PC-9 (cell line): ENCODE results near the gene SEMA7A. TPM values are rescaled to one million over a fixed set of nuclear protein-coding genes. Genes with fewer than 3 reads are reported as not detected.

Experiments
- BruUV-seq: library from RNA; stranded (reverse); fragments of 400-500 nt; replicated peaks from 2 replicates; lab custom pipeline; 2021; lab: Mats Ljungman, UMichigan
- CTCF ChIA-PET: fragments of 300-600 bp; sonication (Branson Sonifier 250); formaldehyde crosslinking; loops from one replicate; lab custom pipeline; 2022; ENCODE audit warnings: antibody characterized with exemption; lab: Charles Lee
- POLR2A ChIA-PET: fragments of 300-600 bp; sonication (Branson Sonifier 250); formaldehyde crosslinking; loops from one replicate; lab custom pipeline; 2022; ENCODE audit warnings: antibody characterized with exemption; ENCODE audit not compliant: unreplicated experiment; lab: Charles Lee
- DNase-seq, 2 experiments: peaks; one replicate each; pipeline versions ENCODE4 v3.0.0 to v3.0.0-alpha.2; 2015 to 2022; ENCODE audit warnings: mixed read lengths in 1 of 2
- H2AFZ ChIP-seq: fragments of 200-600 bp; sonication (generic); 2 replicates; pipeline ENCODE4 v1.8.1; 2017; ENCODE audit warnings: antibody characterized with exemption
- H3F3A ChIP-seq: fragments of 200-600 bp; sonication (generic); 2 replicates; pipeline ENCODE4 v1.8.1; 2017; ENCODE audit warnings: antibody characterized with exemption, mild to moderate bottlenecking, low read depth; ENCODE audit not compliant: insufficient read depth
- H3K27ac ChIP-seq: fragments of 200-600 bp; sonication (generic); 2 replicates; pipeline ENCODE4 v1.6.1; 2016; ENCODE audit warnings: mixed run types
- H3K27me3 ChIP-seq: fragments of 200-600 bp; sonication (generic); 2 replicates; pipeline ENCODE4 v1.6.1; 2016; ENCODE audit warnings: low read depth, mixed run types; ENCODE audit not compliant: insufficient read depth
- H3K36me3 ChIP-seq: fragments of 200-600 bp; sonication (generic); 2 replicates; pipeline ENCODE4 v1.6.1; 2016; ENCODE audit warnings: low read depth, mixed run types
- H3K4me1 ChIP-seq: fragments of 200-600 bp; sonication (generic); replicated peaks from 2 replicates; pipeline ENCODE4 v1.6.1; 2016; ENCODE audit warnings: mixed run types; ENCODE audit not compliant: insufficient read depth
- H3K4me2 ChIP-seq: fragments of 200-600 bp; sonication (generic); 2 replicates; pipeline ENCODE4 v1.6.1; 2017; ENCODE audit warnings: mixed run types
- H3K4me3 ChIP-seq: fragments of 200-600 bp; sonication (generic); 2 replicates; pipeline ENCODE4 v1.6.1; 2016; ENCODE audit warnings: mixed run types
- H3K79me2 ChIP-seq: fragments of 200-600 bp; sonication (generic); 2 replicates; pipeline ENCODE4 v1.6.1; 2017; ENCODE audit warnings: low read depth, mixed run types
- H3K9me2 ChIP-seq: fragments of 200-600 bp; sonication (generic); 2 replicates; pipeline ENCODE4 v1.8.1; 2017; ENCODE audit warnings: mild to moderate bottlenecking; ENCODE audit not compliant: insufficient read depth
- H3K9me3 ChIP-seq: fragments of 200-600 bp; sonication (generic); 2 replicates; pipeline ENCODE4 v1.8.1; 2016; ENCODE audit warnings: low read depth; ENCODE audit not compliant: insufficient read depth
- H4K20me1 ChIP-seq: fragments of 200-600 bp; sonication (generic); 2 replicates; pipeline ENCODE4 v1.8.1; 2017; ENCODE audit not compliant: insufficient read depth
- CTCF ChIP-seq: fragments of 200-600 bp; sonication (generic); conservative IDR thresholded peaks from 2 replicates; pipeline ENCODE4 v1.6.1; 2017; ENCODE audit warnings: mixed run types, antibody characterized with exemption, mild to moderate bottlenecking, moderate library complexity
- EZH2 ChIP-seq: fragments of 200-600 bp; sonication (generic); IDR thresholded peaks from 2 replicates; pipeline ENCODE4 v1.8.0; 2017; ENCODE audit warnings: antibody characterized with exemption, low read depth
- intact Hi-C: fragments of 100-400 bp; cut with micrococcal nuclease; formaldehyde crosslinking; loops from one replicate; pipeline ENCODE4 v1.10.0; 2022; ENCODE audit not compliant: unreplicated experiment
- total RNA-seq: library from RNA; stranded (reverse); gene quantifications from 2 replicates; pipeline ENCODE4 v1.2.3, GENCODE V29; 2021

SEMA7A gene
- total RNA-seq, 1 experiment from 2014 or later = 8.3 TPM

DNA sequence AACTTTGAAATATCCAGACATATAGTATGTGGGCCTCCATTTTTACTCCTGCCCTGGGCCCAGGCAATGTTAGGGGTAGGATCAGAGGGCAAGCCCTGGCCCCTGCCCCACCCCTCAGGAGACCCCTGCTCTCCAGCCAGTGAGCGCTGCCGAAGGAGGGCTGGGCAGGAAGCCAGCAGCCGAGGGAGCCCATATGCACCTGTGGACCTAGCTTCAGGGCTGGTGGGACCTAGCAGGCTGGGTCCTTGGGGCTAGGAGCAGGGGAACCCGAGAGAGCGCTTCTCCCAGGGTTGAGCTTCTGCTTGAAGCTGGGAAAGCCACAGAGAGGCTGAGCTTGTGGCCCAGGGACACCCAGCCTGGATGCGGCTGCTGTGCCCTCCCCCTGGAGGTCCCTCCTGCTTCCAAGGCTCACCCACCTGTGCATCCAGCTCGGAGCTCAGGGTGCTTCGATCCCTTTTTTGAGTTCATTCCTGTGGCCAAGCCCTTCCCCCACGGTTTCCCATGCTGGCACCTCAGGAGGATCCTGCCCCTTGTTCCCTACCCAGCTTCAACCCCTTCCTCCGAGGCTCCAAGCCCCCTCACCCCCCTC lies 45.3 kb downstream of the SEMA7A start:
- H3K4me2 ChIP-seq = peak overlapping the region; percentile 40
- no peak for TF ChIP-seq CTCF
- POLR2A ChIA-PET = interaction anchor here (0.6 to 1.1 kb wide), 3 partner anchors 8 to 12 kb away, joined by 3 to 10 read pairs (median 9); no protein-coding TSS in a partner anchor

DNA sequence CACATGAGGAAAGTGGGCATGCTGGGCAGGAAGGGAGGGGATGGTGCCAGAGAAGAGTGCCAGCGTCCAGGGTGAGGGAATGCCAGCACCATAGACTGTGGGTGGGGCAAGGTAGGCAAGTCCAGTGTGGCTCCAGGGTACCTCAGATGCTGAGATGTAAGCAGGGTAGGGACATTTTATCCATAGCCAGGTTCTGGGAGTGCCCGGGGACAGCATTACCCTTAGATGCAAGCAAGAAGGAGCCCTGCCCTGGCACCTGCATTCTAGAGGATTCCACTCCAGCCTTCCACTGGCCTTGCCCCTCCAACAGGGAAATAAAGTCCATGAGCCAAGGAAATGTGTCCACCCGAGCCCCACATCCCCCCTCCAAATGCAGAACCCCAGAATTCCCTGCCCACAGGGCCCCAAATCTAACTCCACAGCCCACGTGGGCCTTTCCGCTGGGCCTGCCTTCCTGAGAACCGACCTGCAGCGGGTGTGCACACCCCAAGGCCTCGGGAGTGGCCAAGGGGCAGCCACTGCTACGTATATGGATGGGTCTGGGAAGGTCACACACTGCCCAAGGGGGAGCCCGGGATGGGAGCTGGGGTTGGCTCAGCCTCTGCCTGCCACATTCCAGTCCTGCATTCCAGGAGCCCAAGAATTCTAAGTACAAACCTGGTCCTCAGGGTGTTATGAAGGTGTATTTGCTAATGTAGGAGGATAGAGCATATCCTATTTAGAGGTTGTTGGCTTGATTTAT lies 46.0 kb downstream of the SEMA7A start:
- peaks cover 75% of the 10 kb centered on the region for H3K4me1 ChIP-seq
- H3K27ac ChIP-seq = peak overlapping the region; percentile 50; the same call in 1 of the 2 replicates
- no peaks in the 10 kb centered on the region for H3K9me2 ChIP-seq
- H3F3A ChIP-seq = peaks cover 10% of the 10 kb centered on the region; the same call in 1 of the 2 replicates
- H3K79me2 ChIP-seq = no peaks in the 10 kb centered on the region
- no peak overlapping the region for H3K4me3 ChIP-seq
- ChIA-PET CTCF (interaction anchor here (0.6 kb wide), 1 partner anchor 49 kb away, joined by 20 read pairs; no protein-coding TSS in a partner anchor), POLR2A (interaction anchor here (0.6 to 1.1 kb wide), 3 partner anchors 9 to 18 kb away, joined by 3 to 10 read pairs (median 9); no protein-coding TSS in a partner anchor)
- H3K27me3 ChIP-seq = no peaks in the 10 kb centered on the region
- H4K20me1 ChIP-seq = no peaks in the 10 kb centered on the region
- intact Hi-C loops = loop anchor here (1.0 kb wide), 1 partner anchor 10 kb away; no protein-coding TSS in a partner anchor
- no peaks in the 10 kb centered on the region for H3K36me3 ChIP-seq
- no peaks in the 10 kb centered on the region for H3K9me3 ChIP-seq
- DNase-seq = peak; percentile 72 to 85
- peak overlapping the region; percentile 40 for H3K4me2 ChIP-seq
- H2AFZ ChIP-seq = no peak overlapping the region
- TSS peak; percentile 33 for BruUV-seq
- TF ChIP-seq EZH2 (no peak), CTCF (no peak)

More for the DNA sequence above, 45.3 kb downstream of the SEMA7A start:
- CTCF ChIA-PET = interaction anchor here (0.6 kb wide), 3 partner anchors 46 to 380 kb away, joined by 3 to 20 read pairs (median 8); no protein-coding TSS in a partner anchor
- H3K79me2 ChIP-seq = no peaks in the 10 kb centered on the region
- H3K9me3 ChIP-seq = no peaks in the 10 kb centered on the region
- no peaks in the 10 kb centered on the region for H4K20me1 ChIP-seq
- intact Hi-C loops = loop anchor here (1.0 kb wide), 1 partner anchor 9 kb away; no protein-coding TSS in a partner anchor
- H3F3A ChIP-seq = peaks cover 10% of the 10 kb centered on the region; the same call in 1 of the 2 replicates
- DNase-seq = no peak
- H3K27ac ChIP-seq = peak overlapping the region; percentile 50
- BruUV-seq = no TSS peak
- H3K4me3 ChIP-seq = no peak overlapping the region
- H2AFZ ChIP-seq = no peak overlapping the region
- peaks cover 69% of the 10 kb centered on the region for H3K4me1 ChIP-seq
- H3K36me3 ChIP-seq = no peaks in the 10 kb centered on the region
- no peaks in the 10 kb centered on the region for H3K27me3 ChIP-seq
- H3K9me2 ChIP-seq = no peaks in the 10 kb centered on the region

DNA sequence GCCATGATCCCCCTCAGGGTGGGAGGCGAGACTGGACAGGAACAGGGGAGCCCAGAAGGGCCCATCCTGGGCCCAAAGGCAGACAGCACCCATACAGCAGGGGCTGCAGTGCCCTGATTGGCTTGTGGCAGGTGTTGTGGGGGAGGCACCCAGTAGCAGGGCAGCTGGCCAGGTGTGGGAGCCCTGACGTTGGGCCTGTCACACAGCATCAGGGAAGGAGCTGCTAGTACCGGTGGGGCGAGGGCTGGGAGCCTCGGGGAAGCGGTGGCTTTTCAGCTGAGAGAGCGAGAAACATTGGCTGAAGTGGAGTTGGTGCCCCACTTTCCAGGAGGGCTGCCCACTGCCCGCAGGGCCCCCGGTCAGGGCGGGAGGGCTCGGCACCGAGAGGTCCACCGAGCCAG lies 46.6 kb downstream of the SEMA7A start:
- intact Hi-C loops = no loop called here
- no peak overlapping the region for H2AFZ ChIP-seq
- CTCF ChIA-PET = no interaction called here

More for the DNA sequence above, 46.6 kb downstream of the SEMA7A start:
- no TSS peak for BruUV-seq
- no peak overlapping the region for H3K4me2 ChIP-seq
- no peak overlapping the region for H3K27ac ChIP-seq
- H3K9me3 ChIP-seq = no peaks in the 10 kb centered on the region
- no peaks in the 10 kb centered on the region for H3K9me2 ChIP-seq
- TF ChIP-seq EZH2 (no peak), CTCF (no peak)
- no peaks in the 10 kb centered on the region for H3K79me2 ChIP-seq
- H3K36me3 ChIP-seq = no peaks in the 10 kb centered on the region
- POLR2A ChIA-PET = no interaction called here
- no peaks in the 10 kb centered on the region for H4K20me1 ChIP-seq
- H3K4me3 ChIP-seq = no peak overlapping the region
- peaks cover 10% of the 10 kb centered on the region; the same call in 1 of the 2 replicates for H3F3A ChIP-seq
- no peak for DNase-seq
- no peaks in the 10 kb centered on the region for H3K27me3 ChIP-seq
- H3K4me1 ChIP-seq = peaks cover 80% of the 10 kb centered on the region
